GM18873 (cell line): Measurements from ENCODE around the gene PREX1.
A peak's percentile ranks its signal among the peaks of the same experiment; 100 is the strongest.

Experiments used
- ATAC-seq: cut with Tn5 transposase; IDR thresholded peaks from one replicate; pipeline ENCODE4 v1.9.1; 2021; ENCODE audit warnings: mild to moderate bottlenecking, moderate library complexity, moderate number of reproducible peaks; ENCODE audit not compliant: unreplicated experiment, low FRiP score

PREX1 gene

GRCh38 chr20:48797850-48798747, 29.7 kb downstream of the PREX1 start:
- ATAC-seq, result no peak

- no peak for ATAC-seq
Observed at GRCh38 chr20:48797275-48797825, 30.4 kb downstream of the PREX1 start.

GRCh38 chr20:48795732-48796131, 32.1 kb downstream of the PREX1 start:
- no peak for ATAC-seq

- ATAC-seq, result no peak
Observed at GRCh38 chr20:48794816-48795457, 32.9 kb downstream of the PREX1 start.

GRCh38 chr20:48794360-48794759, 33.4 kb downstream of the PREX1 start:
- no peak for ATAC-seq

GRCh38 chr20:48793776-48794175, 34.0 kb downstream of the PREX1 start:
- ATAC-seq, result no peak

GRCh38 chr20:48791666-48792071, 36.1 kb downstream of the PREX1 start:
- no peak for ATAC-seq

GRCh38 chr20:48791014-48791413, 36.8 kb downstream of the PREX1 start:
- no peak for ATAC-seq

GRCh38 chr20:48790473-48791003, 37.3 kb downstream of the PREX1 start:
- no peak for ATAC-seq

- ATAC-seq, result no peak
Observed at GRCh38 chr20:48789781-48790472, 37.9 kb downstream of the PREX1 start.

- ATAC-seq, result peak; percentile 18
Observed at GRCh38 chr20:48789185-48789668, 38.6 kb downstream of the PREX1 start.

GRCh38 chr20:48788486-48789072, 39.2 kb downstream of the PREX1 start:
- peak; percentile 34 for ATAC-seq

- peak; percentile 8 for ATAC-seq
Observed at GRCh38 chr20:48787861-48788375, 39.9 kb downstream of the PREX1 start.

GRCh38 chr20:48786951-48787705, 40.7 kb downstream of the PREX1 start:
- ATAC-seq, result no peak

GRCh38 chr20:48785801-48786200, 42.0 kb downstream of the PREX1 start:
- ATAC-seq, result no peak

GRCh38 chr20:48785256-48785655, 42.5 kb downstream of the PREX1 start:
- no peak for ATAC-seq

GRCh38 chr20:48784273-48784641, 43.5 kb downstream of the PREX1 start:
- no peak for ATAC-seq

- ATAC-seq, result no peak
Observed at GRCh38 chr20:48783533-48784272, 44.1 kb downstream of the PREX1 start.

GRCh38 chr20:48782901-48783308, 44.9 kb downstream of the PREX1 start:
- no peak for ATAC-seq
